ENCODE results near the gene FBF1. TPM values are rescaled to one million over a fixed set of nuclear protein-coding genes. Genes with fewer than 3 reads are reported as not detected.

The FBF1 gene
- total and polyA plus RNA-seq, 9 of the 15 experiments (the other 6 are each of a cell fraction or from before 2014, with no cell fraction given): 0.46 to 14.9 (median 7.5) TPM

- TF ChIP-seq ZNF280A (IDR thresholded peaks at IDR 0.05; ENCODE audit: low read depth, partially characterized antibody) (no peak), SAFB (IDR thresholded peaks at IDR 0.05; ENCODE audit: borderline replicate concordance, low read depth, low read length) (no peak), ZFP1 (CRISPR knock-in tag; IDR thresholded peaks at IDR 0.05) (0 out of 2 replicates have a peak, but pooled peaks have one; percentile 38), ZNF316 (IDR thresholded peaks at IDR 0.05) (no peak), ZNF277 (CRISPR knock-in tag; IDR thresholded peaks at IDR 0.05; ENCODE audit: borderline replicate concordance) (no peak), ZNF232 (CRISPR knock-in tag; IDR thresholded peaks at IDR 0.05) (no peak), L3MBTL2 (IDR thresholded peaks at IDR 0.05) (peak; percentile 82), PTRF (tag; IDR thresholded peaks at IDR 0.05) (no peak), POU5F1 (IDR thresholded peaks at IDR 0.05; ENCODE audit: borderline replicate concordance, low read depth, low read length, partially characterized antibody) (no peak), CBX3 (IDR thresholded peaks at IDR 0.05; ENCODE audit: borderline replicate concordance in 1 of 2, low read length in 2 of 2) (peak in 1 of 2 experiments; percentile 21; a peak in 1 of 3 replicates), RBM15 (IDR thresholded peaks at IDR 0.05; ENCODE audit: insufficient read depth, low read length) (no peak), NFXL1 (CRISPR knock-in tag; IDR thresholded peaks at IDR 0.05) (no peak), ARID2 (IDR thresholded peaks at IDR 0.05) (no peak), ETV1 (tag; conservative IDR thresholded peaks at IDR 0.05; ENCODE audit: low read depth) (peak; percentile 65; the same call in 1 of the 2 replicates), GATAD2A (IDR thresholded peaks at IDR 0.05) (no peak), KLF6 (CRISPR knock-in tag; IDR thresholded peaks at IDR 0.05; ENCODE audit: borderline replicate concordance) (peak; percentile 65; the same call in 1 of the 2 replicates), CREB1 (IDR thresholded peaks at IDR 0.05) (peak; percentile 31; the same call in 1 of the 2 replicates), CREB1 (CRISPR knock-in tag; IDR thresholded peaks at IDR 0.05) (peak; percentile 45), ZZZ3 (IDR thresholded peaks at IDR 0.05) (no peak), ZC3H8 (IDR thresholded peaks at IDR 0.05) (no peak)
- TF ChIP-seq, protein P1, sequence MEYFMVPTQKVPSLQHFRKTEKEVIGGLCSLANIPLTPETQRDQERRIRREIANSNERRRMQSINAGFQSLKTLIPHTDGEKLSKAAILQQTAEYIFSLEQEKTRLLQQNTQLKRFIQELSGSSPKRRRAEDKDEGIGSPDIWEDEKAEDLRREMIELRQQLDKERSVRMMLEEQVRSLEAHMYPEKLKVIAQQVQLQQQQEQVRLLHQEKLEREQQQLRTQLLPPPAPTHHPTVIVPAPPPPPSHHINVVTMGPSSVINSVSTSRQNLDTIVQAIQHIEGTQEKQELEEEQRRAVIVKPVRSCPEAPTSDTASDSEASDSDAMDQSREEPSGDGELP (CRISPR knock-in tag; IDR thresholded peaks at IDR 0.05; ENCODE audit: borderline replicate concordance): peak; percentile 96
- TF ChIP-seq, protein P2, sequence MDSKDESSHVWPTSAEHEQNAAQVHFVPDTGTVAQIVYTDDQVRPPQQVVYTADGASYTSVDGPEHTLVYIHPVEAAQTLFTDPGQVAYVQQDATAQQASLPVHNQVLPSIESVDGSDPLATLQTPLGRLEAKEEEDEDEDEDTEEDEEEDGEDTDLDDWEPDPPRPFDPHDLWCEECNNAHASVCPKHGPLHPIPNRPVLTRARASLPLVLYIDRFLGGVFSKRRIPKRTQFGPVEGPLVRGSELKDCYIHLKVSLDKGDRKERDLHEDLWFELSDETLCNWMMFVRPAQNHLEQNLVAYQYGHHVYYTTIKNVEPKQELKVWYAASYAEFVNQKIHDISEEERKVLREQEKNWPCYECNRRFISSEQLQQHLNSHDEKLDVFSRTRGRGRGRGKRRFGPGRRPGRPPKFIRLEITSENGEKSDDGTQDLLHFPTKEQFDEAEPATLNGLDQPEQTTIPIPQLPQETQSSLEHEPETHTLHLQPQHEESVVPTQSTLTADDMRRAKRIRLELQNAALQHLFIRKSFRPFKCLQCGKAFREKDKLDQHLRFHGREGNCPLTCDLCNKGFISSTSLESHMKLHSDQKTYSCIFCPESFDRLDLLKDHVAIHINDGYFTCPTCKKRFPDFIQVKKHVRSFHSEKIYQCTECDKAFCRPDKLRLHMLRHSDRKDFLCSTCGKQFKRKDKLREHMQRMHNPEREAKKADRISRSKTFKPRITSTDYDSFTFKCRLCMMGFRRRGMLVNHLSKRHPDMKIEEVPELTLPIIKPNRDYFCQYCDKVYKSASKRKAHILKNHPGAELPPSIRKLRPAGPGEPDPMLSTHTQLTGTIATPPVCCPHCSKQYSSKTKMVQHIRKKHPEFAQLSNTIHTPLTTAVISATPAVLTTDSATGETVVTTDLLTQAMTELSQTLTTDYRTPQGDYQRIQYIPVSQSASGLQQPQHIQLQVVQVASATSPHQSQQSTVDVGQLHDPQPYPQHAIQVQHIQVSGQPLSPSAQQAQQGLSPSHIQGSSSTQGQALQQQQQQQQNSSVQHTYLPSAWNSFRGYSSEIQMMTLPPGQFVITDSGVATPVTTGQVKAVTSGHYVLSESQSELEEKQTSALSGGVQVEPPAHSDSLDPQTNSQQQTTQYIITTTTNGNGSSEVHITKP (IDR thresholded peaks at IDR 0.05; ENCODE audit: partially characterized antibody): peak; percentile 65
Measured at GRCh38 chr17:75978938-75979704, 38.3 kb upstream of the FBF1 start, which contains the start of the genes ACOX1 and TEN1 (continued).
